Amniotic stem cell (primary cell): ENCODE data around the gene IFT81.
"Not testable (repeated sequence)": the region's sequence is repeated elsewhere in the genome, so short reads cannot be mapped to it uniquely, and the experiment has no call there.

Experiments
- DNase-seq: peaks from one replicate; lab custom pipeline; 2025; lab: John Stamatoyannopoulos, UW

The IFT81 gene

DNA sequence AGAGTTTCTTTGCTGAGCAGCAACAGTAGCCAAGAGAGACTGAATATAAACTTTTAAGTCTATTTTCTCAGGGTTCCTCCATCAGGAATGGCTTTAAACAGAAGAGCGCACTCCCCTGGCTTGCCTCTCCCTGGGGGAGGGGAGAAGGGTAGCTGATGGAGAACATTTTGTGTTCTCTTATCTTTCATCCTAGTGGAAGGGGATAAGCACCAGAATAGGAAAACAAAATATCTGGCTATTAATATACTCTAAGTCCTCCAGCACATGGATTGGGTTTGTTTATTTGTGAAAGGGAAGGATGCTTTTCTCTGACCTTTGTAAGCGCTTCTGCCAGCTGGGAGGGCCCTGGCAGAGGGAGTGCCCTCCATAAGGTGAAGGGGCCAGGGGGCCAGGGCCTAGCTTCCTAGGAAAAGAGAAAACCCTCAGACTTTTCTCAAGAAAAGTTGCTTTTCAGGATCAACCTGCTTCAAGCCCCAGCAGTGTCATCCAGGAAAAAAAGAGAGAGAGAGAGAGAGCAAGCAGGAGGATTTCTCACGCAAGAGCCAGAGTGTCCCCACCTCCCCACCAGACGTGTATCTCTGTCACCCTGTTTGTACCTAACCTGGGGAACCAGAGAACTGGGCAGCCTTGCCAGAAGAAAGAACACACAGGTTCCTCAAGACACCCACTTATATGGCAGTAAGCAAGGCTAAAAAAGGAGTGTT is 122.6 kb downstream of the IFT81 start:
- DNase-seq = no peak

DNA sequence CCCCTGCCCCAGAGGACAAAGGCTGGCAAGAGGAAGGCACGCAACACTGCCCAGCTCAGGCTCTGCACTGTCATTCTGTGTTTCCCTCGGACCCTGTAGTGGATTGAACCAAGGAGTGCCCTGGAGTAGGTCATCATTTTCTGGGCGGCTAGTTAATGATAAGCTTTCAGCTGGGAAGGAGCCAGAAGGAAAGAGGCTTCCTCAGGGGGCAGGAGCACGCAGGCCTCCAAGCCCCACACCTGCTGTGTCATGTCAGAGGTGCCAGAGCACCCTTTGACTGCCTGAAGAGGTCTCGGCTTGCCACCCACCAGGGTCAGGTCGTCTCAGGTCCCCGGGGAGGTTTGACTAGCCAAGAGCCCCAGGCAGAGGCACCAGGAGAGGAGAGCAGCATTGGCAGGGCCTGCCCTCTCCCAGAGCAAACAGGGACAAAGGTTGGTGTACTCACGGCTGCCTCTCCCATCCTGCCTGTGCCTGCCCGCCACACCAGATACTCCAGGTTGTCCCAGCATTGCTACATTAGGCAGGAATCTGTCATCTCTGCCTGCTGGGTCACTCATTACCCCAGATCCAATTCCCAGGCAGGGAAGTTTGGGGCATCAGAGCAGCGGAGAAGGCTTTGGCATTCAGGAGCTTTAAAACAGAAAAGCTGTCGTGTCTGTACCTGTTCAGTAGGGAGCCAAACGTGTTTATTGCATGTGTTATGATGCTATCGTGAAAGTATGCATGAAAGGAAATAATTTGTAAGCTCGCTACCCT is 123.4 kb downstream of the IFT81 start:
- no peak for DNase-seq

DNA sequence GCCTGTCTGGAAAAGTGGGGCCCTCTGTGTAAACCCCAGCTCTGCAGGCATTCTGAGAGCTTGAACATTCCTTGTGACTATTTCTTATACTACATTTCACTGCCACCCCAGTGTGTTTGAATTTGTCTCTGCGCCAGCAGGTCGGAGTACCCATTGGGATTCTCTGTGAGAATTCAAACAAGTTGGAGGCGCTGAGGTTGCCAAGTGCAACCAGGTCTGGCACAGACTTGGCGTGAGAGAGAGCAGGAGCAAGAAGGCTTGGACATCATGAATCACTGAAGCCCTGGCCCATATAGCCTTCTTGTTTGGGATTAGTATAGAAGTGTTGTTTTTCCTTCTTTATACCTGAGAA is 123.9 kb downstream of the IFT81 start:
- no peak for DNase-seq

DNA sequence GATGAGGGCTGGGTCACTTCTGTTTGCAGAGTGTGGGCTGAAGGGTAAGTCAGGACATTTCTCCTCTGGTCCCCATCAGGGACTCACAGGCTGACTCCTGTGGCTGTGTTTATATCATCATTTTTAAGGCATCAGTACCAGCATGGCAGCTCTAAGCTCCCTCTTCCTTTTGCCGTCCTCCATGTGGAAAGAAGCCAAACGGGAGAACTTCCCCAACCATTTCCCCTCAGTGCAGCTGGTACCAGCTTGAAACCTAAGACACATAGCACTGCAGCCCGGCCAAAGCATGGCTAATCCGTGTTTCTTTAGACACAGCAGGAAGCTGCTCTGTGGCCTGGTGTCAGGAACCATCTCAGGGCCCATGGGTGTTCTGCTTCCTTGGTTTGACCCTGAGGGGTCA is 124.9 kb downstream of the IFT81 start:
- no peak for DNase-seq

DNA sequence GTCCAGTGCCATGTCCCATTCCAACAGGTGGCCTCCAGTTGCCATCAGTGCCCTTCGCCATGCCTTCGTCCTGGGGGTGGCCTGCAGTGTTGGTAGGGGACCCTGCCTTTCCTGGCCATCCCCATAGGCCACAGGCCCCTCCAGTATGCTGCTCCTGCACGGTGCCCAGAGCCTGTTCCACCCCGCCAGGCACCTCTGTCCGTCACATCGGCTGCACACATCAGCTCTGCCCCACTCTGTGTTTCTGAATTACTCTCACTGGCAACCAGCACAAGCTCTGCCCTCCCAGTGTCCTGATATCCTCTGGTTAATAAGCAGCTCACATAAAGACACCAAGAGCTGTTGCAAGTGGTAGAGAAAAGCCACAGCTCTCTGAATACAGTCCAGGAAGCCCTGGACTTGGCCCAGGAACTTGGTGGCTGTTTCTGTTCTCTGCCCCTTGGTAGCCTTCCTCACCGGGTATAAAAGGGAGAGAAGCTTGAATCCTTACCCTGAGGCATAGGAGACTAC is 125.6 kb downstream of the IFT81 start:
- DNase-seq = no peak

DNA sequence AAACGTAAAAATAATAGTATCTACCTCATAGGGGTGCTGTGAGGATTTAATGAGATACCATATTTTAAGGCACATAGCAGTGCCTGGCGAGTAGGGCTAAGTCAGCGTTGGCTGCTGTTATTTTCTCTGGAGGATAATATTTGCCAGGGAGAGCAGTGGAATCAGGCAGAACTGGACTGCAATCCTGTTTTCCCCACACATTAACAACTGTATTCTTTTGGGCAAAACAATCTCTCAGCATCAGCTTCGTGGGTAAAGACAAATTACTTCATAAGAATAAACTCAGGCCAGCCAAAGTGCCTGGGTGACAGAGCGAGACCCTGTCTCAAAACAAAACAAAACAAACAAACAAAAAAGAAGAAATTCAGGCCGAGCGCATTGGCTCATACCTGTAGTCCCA is 127.2 kb downstream of the IFT81 start:
- DNase-seq = no peak

DNA sequence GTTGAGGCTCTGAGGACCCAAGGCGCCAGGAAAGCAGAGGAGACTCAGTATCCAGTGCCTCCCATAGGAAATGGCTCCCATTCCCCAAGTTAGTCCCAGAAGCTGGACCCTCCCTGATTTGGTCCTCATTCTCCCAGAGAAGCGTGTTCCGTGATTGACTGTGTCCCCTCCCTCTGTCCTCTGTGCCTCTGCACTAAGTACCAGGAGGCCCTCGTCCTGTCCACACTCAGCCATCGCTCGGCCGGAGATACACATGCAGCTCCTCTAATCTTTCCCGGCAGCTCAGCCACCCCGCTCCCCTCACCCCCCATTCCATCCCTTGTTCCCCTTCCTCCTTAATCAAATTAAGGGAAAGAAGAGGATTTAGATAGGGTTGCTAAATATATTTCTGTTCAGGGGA is 128.6 kb downstream of the IFT81 start:
- no peak for DNase-seq

DNA sequence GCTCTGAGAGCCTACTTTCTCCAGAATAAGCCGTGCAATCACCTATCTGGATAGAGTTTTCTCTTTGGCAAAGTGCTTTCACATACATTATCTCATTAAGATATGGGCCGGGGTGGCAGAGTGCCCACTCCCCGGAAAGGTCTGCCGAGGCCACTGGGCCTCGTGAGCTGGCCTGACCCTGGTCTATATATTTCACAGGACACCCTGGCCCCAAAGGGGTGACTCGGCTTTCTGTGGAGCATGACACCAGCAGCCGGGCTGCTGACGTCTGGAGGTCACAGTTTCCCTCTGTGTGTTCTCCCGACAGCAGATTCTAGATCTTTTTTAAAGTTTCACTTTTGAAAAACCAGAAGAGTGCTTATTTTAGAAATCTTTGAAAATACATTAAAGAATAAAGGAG is 129.0 kb downstream of the IFT81 start:
- DNase-seq = no peak

DNA sequence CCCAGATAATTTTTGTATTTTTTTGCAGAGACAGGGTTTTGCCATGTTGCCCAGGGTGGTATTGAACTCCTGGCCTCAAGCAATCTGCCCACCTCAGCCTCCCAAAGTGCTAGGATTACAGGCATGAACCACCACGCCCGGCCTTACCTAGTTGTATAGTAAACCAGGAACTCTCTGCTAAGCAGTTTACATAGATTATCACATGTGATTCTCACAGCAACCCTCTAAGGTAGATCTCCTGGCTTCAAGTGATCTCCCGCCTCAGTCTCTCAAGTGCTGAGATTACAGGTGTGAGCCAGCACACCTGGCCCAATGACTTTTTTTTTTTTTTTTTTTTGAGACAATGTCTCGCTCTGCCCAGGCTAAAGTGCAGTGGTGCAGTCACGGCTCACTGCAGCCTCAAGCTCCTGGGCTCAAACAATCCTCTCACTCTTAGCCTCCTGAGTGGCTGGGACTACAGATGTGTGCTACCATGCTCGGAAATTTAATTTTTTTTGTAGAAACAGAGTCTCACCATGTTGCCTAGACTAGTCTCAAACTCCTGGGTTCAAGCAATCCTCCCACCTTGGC is 130.9 kb downstream of the IFT81 start:
- DNase-seq = no peak

DNA sequence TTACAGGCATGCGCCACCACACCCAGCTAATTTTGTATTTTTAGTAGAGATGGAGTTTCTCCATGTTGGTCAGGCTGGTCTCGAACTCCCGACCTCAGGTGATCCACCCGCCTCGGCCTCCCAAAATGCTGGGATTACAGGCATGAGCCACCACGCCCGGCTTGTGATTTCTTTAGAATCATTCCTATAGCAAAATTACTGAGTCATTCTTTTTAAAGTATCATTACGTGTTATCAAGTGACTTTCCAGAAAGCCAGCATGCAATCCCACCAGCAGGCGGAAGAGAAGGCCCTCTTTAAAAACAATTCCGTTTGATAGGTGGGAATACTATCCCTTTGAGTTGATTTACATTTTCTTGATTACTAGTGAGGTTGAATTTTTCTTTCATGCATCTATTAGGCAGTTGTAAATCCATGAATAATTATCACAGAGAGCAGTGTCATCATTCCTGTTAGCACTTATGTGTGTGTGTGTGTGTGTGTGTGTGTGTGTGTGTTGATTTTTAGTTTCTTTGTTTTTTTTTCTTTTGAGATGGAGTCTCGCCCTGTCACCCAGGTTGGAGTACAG is 131.8 kb downstream of the IFT81 start:
- not testable (repeated sequence) for DNase-seq

DNA sequence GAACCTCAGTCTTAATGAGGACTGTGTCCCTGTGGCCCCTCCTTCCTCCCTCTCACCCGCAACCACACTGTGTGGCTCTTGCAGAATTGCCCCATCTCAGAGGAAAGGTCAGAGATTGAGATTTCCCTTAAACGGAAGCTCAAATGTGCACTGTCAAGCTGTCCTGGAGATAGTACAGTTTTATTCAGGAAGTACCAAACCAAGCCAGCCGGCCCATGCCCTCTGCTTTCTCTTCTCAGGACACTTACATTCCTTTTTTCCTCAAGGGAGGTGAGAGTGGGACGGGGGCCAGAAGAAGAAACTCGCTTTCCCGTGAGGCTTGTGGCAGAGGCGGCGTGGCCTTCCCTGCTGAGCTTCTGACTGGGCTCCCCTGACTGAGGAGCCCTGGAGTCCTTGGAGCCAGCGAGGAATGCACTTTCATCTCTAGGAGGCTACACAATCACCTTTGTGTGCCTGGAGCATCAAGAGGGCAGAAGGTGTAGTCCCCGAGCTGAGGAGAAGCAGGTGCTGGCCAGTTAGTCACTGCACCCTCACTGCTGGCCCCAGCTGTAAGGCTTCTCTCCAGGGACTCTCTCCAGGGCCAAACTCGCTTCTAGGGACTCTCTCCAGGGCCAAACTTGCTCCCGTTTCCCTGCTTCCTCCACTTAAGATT is 132.7 kb downstream of the IFT81 start:
- no peak for DNase-seq

DNA sequence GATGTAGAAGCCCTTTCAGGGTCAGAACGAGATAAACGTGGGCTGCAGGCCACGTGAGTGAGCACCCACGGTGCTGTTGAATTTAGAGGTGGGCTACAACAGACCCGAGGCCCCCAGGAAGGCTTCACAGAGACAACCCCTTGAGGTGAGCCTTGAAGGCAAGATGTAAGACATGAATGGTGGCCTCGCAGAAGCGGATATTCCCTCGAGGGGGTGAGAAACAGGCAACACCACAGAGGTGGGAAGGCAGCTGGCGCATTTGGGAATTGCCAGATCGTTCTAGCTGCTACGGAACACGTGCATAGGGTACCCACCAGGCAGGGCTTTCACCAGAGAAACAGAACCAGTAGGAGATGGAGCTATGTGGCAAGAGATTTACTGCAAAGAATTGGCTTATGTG is 134.3 kb downstream of the IFT81 start:
- no peak for DNase-seq

DNA sequence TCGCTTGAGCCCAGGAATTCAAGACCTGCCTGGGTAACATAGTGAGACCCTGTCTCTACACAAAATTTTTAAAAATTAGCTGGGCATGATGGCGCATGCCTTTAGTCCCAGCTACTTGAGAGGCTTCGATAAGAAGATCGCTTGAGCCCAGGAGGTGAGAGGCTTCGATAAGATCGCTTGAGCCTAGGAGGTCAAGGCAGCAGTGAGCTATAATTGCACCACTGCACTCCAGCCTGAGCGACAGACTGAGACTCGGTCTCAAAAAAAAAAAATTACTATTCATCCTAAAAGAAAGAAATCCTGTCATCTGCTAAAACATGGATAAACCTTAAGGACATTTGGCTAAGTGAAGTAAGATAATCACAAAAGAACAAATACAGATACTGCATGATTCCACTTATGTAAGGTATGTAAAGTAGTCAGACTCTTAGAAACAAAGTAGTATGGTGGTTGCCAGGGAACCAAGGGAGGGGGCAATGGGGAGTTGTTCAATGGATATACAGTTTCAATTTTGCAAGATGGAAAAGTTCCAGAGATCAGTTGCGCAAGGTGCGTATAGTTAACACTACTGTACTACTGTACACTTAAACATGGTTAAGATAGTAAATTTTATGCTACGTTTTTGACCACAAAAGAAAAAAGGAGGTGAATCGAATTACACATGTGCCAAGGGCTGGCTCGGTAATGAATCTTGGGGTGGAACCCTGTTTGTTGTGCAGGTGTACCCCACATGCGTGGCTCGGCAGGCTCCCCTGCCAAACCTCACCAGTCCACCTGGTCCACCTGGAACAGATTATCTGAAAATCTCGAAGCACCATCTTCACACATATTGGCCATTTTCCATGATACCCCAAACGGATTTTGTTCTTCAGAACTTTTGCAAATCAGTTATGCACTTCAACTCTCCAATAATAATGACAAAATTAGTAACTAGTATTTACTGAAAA is 138.6 kb downstream of the IFT81 start:
- DNase-seq = no peak

DNA sequence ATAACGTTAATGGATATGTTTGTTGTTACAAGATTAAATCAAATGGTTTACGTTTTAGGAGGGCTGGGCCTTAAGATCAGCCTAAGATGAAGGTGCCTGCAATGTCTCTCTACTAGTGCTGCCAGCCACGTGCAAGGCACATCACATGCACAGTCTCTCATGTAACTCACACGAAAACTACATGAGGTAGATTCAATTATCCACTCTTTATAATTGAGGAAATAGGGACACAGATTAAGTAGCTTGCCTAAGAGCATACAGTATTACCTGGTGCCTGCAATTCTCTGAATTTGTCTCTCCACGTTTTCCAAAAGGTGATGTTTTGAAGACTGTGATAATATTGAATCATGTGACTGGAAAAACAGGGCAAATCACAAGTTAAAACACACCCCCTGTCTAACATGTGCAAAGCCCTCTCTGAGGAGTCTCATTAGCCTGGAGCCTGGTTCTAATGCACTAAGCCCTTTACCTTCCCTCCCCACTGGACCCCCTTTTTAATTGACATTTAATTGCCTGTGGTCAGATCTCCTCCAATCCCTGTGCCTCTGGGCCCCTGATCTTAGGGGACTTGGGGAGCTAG is 142.3 kb downstream of the IFT81 start:
- DNase-seq = no peak

DNA sequence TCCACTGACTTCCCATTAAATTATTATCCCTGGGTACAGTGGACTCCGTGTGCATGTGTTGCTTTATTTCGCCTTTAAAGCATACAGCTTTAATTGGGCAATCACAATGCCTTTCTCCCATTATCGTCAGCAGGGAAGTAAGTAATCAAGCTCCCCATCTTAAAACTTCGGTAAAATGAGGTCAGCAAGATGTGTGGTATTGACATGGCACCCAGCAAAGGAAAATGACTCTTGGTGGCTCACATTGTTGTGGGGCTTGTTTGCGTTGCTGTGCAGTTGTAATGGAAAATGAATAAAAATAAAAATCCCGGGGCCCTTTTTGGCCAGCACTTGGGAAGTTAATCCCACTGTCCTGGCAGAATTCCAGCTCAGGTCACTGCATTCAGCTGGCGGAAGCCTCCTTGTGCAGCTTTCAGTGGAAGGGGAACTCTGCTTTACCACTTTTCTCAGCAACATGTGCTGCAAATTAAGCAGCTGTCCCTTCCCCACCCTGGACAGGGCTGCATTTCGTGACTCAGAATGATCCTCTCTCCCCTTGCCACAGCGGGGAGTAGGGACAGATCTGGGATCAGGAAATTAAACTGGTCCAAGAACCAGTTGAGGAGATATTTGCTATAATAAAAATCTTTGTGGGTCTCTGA is 142.9 kb downstream of the IFT81 start:
- no peak for DNase-seq
